GM13976 (cell line): Measurements from ENCODE around the gene SLC22A31.

Source experiments
- DNase-seq: peaks from one replicate; pipeline ENCODE4 v3.0.0; 2012; ENCODE audit warnings: low spot score
- in situ Hi-C: fragments of 300-500 bp; cut with MboI; formaldehyde crosslinking; loops from one replicate; pipeline ENCODE4 v1.12.0; 2022; ENCODE audit warnings: low sequenced_read_pairs, mixed read lengths, inconsistent platforms; ENCODE audit not compliant: unreplicated experiment
- TF ChIP-seq, protein P1 (sequence below): IDR thresholded peaks from 2 replicates; pipeline ENCODE4 v1.5.1; 2012; ENCODE audit warnings: borderline replicate concordance, mild to moderate bottlenecking; ENCODE audit not compliant: insufficient read depth; ENCODE audit errors: extremely low read depth, missing control alignments, control extremely low read depth

Gene SLC22A31

DNA sequence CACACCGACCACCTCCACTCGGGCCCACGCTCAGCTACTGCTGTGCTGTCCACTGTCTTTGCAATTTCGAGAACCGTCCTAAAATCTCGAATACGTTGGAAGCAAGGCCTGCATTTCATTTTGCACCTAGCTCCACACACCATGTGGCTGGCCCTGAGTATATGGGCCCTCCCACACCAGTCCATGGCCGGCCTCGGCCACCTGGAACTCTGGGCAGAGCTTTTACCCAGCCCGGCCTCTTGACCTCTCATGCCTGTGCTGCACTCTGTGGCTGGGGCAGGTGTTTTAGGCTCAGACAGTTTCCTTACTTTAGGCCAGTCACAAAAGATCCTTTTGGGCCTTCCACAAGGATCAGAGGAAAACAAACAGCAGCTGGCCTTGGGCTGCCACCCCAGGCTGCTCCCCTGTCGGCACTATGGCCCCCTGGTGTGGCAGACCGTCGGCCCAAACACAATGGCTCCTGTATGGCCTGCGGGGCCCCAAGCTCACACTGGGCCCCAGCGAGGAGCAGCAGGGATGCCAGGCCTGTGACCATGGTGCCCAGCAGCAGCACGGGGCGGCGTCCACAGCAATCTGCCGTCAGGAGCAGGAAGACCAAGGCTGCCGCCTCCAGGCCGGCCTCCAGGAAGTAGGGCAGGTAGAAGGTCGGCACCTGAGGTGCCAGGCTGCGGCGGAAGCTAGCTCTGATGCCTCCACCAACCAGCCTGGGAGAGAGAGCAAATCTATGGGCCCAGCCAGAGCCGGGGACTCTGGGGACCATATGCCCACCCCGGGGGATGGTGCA lies 2.5 kb downstream of the SLC22A31 start:
- no peak for DNase-seq
- in situ Hi-C loops = no loop called here

DNA sequence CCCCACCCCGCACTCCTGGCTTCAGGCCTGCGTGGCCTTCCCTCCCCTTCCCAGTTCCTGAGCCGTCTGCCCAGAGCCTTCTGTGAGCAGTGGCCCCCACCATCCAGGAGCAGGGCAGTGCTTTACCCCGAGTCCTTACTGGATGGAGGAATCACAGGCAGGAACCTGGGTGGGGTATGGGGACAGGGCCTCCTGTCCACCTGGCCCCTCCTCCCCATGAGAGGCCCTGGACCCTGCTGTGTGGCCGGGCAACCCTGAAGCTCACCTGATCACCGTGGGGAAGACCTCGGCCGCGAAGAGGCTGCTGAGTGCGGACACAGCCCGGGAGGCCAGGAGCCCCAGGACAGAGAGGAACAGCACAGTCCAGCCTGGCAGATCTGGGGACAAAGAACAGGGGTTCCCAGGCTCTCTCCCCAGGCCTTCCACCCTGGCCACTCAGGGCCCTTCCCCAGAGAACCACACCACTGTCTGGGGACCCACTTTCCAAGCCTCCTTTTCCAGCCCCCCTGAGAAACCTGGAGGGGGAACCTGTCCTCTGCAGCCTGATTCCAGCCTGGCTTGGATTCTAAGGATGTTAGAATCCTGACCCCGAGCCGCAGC lies 3.2 kb downstream of the SLC22A31 start:
- TF ChIP-seq, protein P1, sequence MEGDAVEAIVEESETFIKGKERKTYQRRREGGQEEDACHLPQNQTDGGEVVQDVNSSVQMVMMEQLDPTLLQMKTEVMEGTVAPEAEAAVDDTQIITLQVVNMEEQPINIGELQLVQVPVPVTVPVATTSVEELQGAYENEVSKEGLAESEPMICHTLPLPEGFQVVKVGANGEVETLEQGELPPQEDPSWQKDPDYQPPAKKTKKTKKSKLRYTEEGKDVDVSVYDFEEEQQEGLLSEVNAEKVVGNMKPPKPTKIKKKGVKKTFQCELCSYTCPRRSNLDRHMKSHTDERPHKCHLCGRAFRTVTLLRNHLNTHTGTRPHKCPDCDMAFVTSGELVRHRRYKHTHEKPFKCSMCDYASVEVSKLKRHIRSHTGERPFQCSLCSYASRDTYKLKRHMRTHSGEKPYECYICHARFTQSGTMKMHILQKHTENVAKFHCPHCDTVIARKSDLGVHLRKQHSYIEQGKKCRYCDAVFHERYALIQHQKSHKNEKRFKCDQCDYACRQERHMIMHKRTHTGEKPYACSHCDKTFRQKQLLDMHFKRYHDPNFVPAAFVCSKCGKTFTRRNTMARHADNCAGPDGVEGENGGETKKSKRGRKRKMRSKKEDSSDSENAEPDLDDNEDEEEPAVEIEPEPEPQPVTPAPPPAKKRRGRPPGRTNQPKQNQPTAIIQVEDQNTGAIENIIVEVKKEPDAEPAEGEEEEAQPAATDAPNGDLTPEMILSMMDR = no peak
- in situ Hi-C loops = no loop called here
- no peak for DNase-seq

More for the DNA sequence above, 2.5 kb downstream of the SLC22A31 start:
- TF ChIP-seq, protein P1 = no peak

DNA sequence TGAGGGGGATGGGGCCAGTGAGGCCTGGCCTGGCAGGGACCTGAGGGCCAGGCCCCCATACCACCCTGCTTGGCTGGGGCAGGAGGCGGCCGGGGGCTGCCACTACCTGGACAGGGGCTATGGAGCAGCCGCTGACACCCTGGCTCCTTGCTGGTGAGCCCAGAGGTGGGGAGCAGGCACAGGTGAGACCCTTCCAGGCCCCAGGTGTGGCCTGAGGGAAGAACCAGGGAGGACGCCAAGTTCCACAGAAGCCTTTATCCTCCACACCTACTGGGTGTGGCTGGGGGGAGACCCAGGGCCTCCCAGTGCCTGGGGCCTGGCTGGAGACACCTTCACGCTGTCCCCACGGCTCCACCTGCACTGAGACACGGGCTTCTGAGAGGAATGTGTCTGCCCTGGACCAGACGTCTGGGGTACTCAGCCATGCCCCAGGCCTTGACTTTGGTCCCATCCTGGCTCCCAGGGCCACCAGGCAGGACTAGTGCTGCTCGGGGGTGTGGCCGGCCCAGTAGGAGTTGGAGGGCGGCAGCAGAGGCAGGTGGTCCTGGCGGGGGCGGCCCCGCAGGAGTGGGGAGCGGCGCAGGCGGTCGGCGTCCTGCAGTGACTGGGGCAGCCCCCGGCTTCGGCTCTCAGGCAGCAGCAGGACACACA lies 4.7 kb downstream of the SLC22A31 start:
- TF ChIP-seq, protein P1 = no peak
- no peak for DNase-seq
- in situ Hi-C loops = no loop called here

DNA sequence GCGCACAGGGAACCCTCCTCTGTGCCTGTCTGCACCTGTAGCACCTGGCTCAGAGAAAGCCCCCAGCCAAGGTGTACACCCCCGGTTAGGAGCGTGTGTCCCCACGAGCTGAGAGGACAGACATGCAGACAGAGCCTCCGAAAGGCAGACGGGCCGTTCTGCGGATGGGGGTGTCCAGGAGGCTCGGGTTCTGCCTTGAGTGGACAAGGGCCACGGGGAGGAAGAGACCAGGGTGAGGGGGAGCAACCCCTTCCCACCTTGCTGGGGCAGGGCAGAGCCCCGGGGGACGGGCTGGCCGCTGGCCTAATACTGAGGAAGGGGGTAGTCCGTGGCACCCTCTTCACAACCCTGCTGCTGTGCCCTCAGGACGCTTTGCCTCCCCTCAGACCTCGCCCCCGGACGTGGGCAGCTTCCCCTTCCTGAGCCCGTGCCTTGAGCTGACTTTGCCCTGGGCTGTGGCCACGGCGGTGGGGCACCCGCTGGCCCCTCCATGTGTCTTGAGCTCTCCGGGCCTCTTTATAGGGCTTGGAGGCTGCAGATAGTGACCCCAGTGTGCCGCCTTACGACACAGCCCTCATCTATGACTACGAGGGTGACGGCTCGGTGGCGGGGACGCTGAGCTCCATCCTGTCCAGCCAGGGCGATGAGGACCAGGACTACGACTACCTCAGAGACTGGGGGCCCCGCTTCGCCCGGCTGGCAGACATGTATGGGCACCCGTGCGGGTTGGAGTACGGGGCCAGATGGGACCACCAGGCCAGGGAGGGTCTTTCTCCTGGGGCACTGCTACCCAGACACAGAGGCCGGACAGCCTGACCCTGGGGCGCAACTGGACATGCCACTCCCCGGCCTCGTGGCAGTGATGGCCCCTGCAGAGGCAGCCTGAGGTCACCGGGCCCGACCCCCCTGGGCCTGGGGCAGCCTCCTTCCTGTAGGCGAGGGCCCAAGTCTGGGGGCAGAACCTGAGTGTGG lies 5.7 kb downstream of the SLC22A31 start:
- DNase-seq = no peak
- in situ Hi-C loops = no loop called here
- TF ChIP-seq, protein P1 = no peak

DNA sequence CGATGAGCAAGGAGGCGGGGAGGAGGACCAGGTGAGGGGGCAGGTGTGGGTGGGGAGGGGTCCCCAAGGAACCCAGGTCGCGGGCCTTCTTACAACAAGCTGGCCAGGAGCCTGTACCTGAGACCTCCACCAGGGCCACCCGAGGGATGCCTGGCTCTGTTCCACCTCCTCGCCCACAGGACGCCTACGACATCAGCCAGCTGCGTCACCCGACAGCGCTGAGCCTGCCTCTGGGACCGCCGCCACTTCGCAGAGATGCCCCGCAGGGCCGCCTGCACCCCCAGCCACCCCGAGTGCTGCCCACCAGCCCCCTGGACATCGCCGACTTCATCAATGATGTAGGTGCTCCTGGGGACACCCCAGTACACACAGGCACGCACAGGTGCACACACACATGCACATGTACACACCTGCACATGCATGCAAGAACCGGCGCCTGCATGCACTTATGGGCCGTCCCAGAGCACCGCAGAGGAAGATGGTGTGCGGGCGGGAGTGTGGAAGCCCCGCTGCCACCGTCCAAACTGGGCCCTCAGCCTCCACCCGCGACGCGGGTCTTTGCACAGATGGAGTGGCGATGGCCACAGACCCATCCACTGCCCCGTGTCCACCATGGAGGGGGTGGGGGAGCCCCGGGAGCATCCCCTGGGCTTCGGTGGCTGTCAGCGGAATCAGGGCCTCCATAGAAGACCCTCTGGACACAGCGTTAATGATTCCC lies 6.6 kb downstream of the SLC22A31 start:
- no peak for DNase-seq
- TF ChIP-seq, protein P1 = no peak
- in situ Hi-C loops = no loop called here
